Endothelial cell of umbilical vein (primary cell): Measurements from ENCODE around the gene CEP350. TPM values are rescaled to one million over a fixed set of nuclear protein-coding genes. Genes with fewer than 3 reads are reported as not detected.

Source experiments
- BruUV-seq: library from RNA; stranded (reverse); fragments of 400-500 nt; replicated peaks from 2 replicates; lab custom pipeline; 2021; lab: Mats Ljungman, UMichigan
- CTCF ChIA-PET: fragments of 300-600, 350-600 bp; sonication (Branson Sonifier 250); formaldehyde crosslinking; loops from one replicate; lab custom pipeline; 2021; ENCODE audit warnings: antibody characterized with exemption, inconsistent platforms; lab: Charles Lee
- POLR2A ChIA-PET: fragments of 300-600, 350-600 bp; sonication (Branson Sonifier 250); formaldehyde crosslinking; loops from one replicate; lab custom pipeline; 2021; ENCODE audit warnings: antibody characterized with exemption, inconsistent platforms; lab: Charles Lee
- DNase-seq: peaks from one replicate; pipeline ENCODE4 v3.0.0-alpha.2; 2011; ENCODE audit warnings: low read depth, low spot score
- FAIRE-seq: peaks from 2 replicates; lab custom pipeline; 2011; peaks lifted over from hg19 to GRCh38; lab: Jason Lieb, UNC
- H2AFZ ChIP-seq: 2 replicates; pipeline ENCODE4 v1.6.0; 2012; ENCODE audit warnings: low read depth, low read length, control low read depth, inconsistent platforms
- H3K27ac ChIP-seq: 2 replicates; pipeline ENCODE4 v1.5.1; 2011; ENCODE audit warnings: low read depth, mild to moderate bottlenecking, control low read depth, low read length, moderate library complexity; ENCODE audit not compliant: insufficient read depth
- H3K27me3 ChIP-seq, 2 experiments: 2 replicates each; pipeline versions ENCODE4 v1.6.0 to v1.6.1; 2011; ENCODE audit warnings: low read length in 2 of 2, mixed read lengths in 1 of 2; ENCODE audit not compliant: control insufficient read depth in 2 of 2, insufficient read depth in 2 of 2
- H3K36me3 ChIP-seq, 2 experiments: 2 replicates in 1 of 2; 3 replicates in 1 of 2; pipeline ENCODE4 v1.5.1; 2011; ENCODE audit warnings: low read length in 2 of 2, mild to moderate bottlenecking in 1 of 2, moderate library complexity in 1 of 2; ENCODE audit not compliant: control insufficient read depth in 2 of 2, insufficient read depth in 2 of 2; ENCODE audit errors: extremely low read depth in 1 of 2
- H3K4me1 ChIP-seq: 3 replicates; pipeline ENCODE4 v1.5.1; 2011; ENCODE audit warnings: mild to moderate bottlenecking, low read length; ENCODE audit not compliant: control insufficient read depth, insufficient read depth; ENCODE audit errors: extremely low read depth
- H3K4me2 ChIP-seq: 2 replicates; pipeline ENCODE4 v1.6.1; 2011; ENCODE audit warnings: low read length, control low read depth, mixed read lengths; ENCODE audit not compliant: insufficient read depth
- H3K4me3 ChIP-seq, 3 experiments: fragments of 200-600 bp in 1 of 3; sonication (generic), shearing (Covaris generic) in 1 of 3; replicated peaks in 1 of 3; 2 replicates each; pipeline ENCODE4 v1.5.1; 2011 to 2016; ENCODE audit warnings: control low read depth in 3 of 3, low read length in 3 of 3, mild to moderate bottlenecking in 2 of 3, inconsistent platforms in 1 of 3, low read depth in 1 of 3, moderate library complexity in 1 of 3; ENCODE audit not compliant: insufficient read depth in 1 of 3
- H3K79me2 ChIP-seq: 2 replicates; pipeline ENCODE4 v1.6.0; 2012; ENCODE audit warnings: low read length, inconsistent platforms; ENCODE audit not compliant: control insufficient read depth, insufficient read depth
- H3K9ac ChIP-seq: replicated peaks from 2 replicates; pipeline ENCODE3; 2011; ENCODE audit warnings: low read length, control low read depth; ENCODE audit not compliant: insufficient read depth; ENCODE audit errors: extremely low read depth
- H3K9me1 ChIP-seq: replicated peaks from 3 replicates; pipeline ENCODE4 v1.6.0; 2011; ENCODE audit warnings: mild to moderate bottlenecking, low read length; ENCODE audit not compliant: control insufficient read depth, insufficient read depth; ENCODE audit errors: extremely low read depth
- H3K9me3 ChIP-seq: replicated peaks from 2 replicates; pipeline ENCODE4 v1.5.1; 2012; ENCODE audit warnings: low read length, inconsistent platforms; ENCODE audit not compliant: control insufficient read depth, insufficient read depth
- H4K20me1 ChIP-seq: replicated peaks from 2 replicates; pipeline ENCODE3; 2011; ENCODE audit warnings: mild to moderate bottlenecking, low read length; ENCODE audit not compliant: control insufficient read depth, insufficient read depth; ENCODE audit errors: extremely low read depth
- EZH2 ChIP-seq: IDR thresholded peaks from 2 replicates; pipeline ENCODE4 v1.6.1; 2012; ENCODE audit warnings: borderline replicate concordance, low read depth, mild to moderate bottlenecking, moderate library complexity, low read length, inconsistent platforms; ENCODE audit not compliant: severe bottlenecking
- FOS ChIP-seq: IDR thresholded peaks from 2 replicates; pipeline ENCODE4 v1.6.1; 2011; ENCODE audit warnings: mild to moderate bottlenecking, low read length, moderate library complexity, borderline replicate concordance; ENCODE audit not compliant: insufficient read depth
- GATA2 ChIP-seq: IDR thresholded peaks from 2 replicates; pipeline ENCODE4 v1.7.0; 2011; ENCODE audit warnings: low read depth, mild to moderate bottlenecking, moderate library complexity, mixed read lengths, low read length; ENCODE audit not compliant: insufficient read length, insufficient read depth
- JUN ChIP-seq: IDR thresholded peaks from 2 replicates; pipeline ENCODE4 v1.6.1; 2011; ENCODE audit warnings: borderline replicate concordance, low read depth; ENCODE audit not compliant: insufficient read length, insufficient read depth
- MYC ChIP-seq: IDR thresholded peaks from one replicate; pipeline ENCODE4 v1.6.1; 2011; ENCODE audit warnings: mild to moderate bottlenecking, low read depth, low read length
- POLR2A ChIP-seq: IDR thresholded peaks from 2 replicates; pipeline ENCODE4 v1.6.1; 2012; ENCODE audit warnings: low read depth, mild to moderate bottlenecking, control low read depth, low read length
- POLR2AphosphoS5 ChIP-seq: IDR thresholded peaks from 2 replicates; pipeline ENCODE4 v1.6.1; 2012; ENCODE audit warnings: low read depth, mild to moderate bottlenecking, control low read depth, low read length, moderate library complexity; ENCODE audit not compliant: insufficient read depth
- dilution Hi-C: fragments of 300-500 bp; cut with MboI; formaldehyde crosslinking; loops from one replicate; pipeline ENCODE4 v1.15.0; 2019; ENCODE audit warnings: low sequenced_read_pairs; ENCODE audit not compliant: extremely low pct_ligation_motif_present
- intact Hi-C: fragments of 100-400 bp; cut with micrococcal nuclease; formaldehyde crosslinking; loops from one replicate; pipeline ENCODE4 v1.10.0; 2022
- polyA plus RNA-seq, 4 experiments: library from polyadenylated mRNA; depleted of rRNA in 3 of 4; stranded (reverse) in 3 of 4; unstranded in 1 of 4; fragments of >200 nt; gene quantifications; 2 replicates each; pipeline versions ENCODE4 v1.2.1 to v1.2.3, GENCODE V29; 2011 to 2012; ENCODE audit warnings: missing spikeins in 1 of 4
- total RNA-seq: library from RNA; stranded (reverse); gene quantifications from 2 replicates; pipeline ENCODE4 v1.2.3, GENCODE V29; 2021
- TF ChIP-seq, protein P1 (sequence below), 2 donors: IDR thresholded peaks; 1 replicate in 1 of 2; 2 replicates in 1 of 2; pipeline ENCODE4 v1.5.1; 2011; ENCODE audit warnings: low read length in 2 of 2, mild to moderate bottlenecking in 2 of 2, moderate library complexity in 2 of 2, control low read depth in 1 of 2, inconsistent platforms in 1 of 2, low read depth in 1 of 2; ENCODE audit not compliant: insufficient read depth in 1 of 2; ENCODE audit errors: extremely low read depth in 1 of 2
- TF ChIP-seq, protein P2 (sequence below): IDR thresholded peaks from 2 replicates; pipeline ENCODE4 v1.6.1; 2011; ENCODE audit not compliant: insufficient read depth, insufficient read length

Gene CEP350
- total and polyA plus RNA-seq, 2 donors (not counting 3 experiments of a cell fraction or from before 2014, with no cell fraction given), result 4.8 to 30.1 TPM

DNA sequence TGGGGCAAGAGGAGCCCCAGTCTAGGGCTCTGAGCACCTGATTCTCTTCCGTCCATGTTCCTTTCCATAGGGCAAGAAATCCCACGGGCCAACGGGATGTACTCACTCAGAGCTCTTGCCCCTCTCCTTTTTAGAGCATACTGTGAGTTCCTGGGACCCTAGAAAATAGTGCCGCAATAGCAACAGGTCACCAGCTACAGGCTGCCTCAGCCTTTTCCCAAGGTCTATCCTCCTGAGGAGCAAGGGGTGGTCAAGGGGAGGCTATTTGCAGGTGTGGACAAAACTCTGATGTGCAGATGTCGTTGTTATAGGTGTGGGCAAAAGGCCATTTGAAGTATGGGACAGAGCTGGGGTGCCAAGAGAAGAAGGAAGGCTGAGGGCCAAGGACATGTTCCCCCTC is 198.4 kb downstream of the CEP350 start:
- Histone ChIP-seq H3K9me3 (no peaks in the 10 kb centered on the region), H3K9ac (no peak overlapping the region), H4K20me1 (no peaks in the 10 kb centered on the region), H3K4me1 (peaks cover 60% of the 10 kb centered on the region), H3K27me3 (no peaks in the 10 kb centered on the region), H3K4me3 (no peak overlapping the region), H3K4me2 (no peak overlapping the region), H3K79me2 (peaks cover 30% of the 10 kb centered on the region), H3K9me1 (no peaks in the 10 kb centered on the region), H3K27ac (peak overlapping the region; percentile 76), H2AFZ (no peak overlapping the region), H3K36me3 (no peaks in the 10 kb centered on the region)
- intact Hi-C loops (loop anchor here (5.0 kb wide), 2 partner anchors 126 to 479 kb away; partner anchors contain the start of gene XPR1), dilution Hi-C loops (no loop called here)
- TF ChIP-seq JUN (no peak), POLR2AphosphoS5 (no peak), EZH2 (no peak), FOS (no peak), POLR2A (no peak), GATA2 (no peak), MYC (no peak)
- TF ChIP-seq, protein P1, sequence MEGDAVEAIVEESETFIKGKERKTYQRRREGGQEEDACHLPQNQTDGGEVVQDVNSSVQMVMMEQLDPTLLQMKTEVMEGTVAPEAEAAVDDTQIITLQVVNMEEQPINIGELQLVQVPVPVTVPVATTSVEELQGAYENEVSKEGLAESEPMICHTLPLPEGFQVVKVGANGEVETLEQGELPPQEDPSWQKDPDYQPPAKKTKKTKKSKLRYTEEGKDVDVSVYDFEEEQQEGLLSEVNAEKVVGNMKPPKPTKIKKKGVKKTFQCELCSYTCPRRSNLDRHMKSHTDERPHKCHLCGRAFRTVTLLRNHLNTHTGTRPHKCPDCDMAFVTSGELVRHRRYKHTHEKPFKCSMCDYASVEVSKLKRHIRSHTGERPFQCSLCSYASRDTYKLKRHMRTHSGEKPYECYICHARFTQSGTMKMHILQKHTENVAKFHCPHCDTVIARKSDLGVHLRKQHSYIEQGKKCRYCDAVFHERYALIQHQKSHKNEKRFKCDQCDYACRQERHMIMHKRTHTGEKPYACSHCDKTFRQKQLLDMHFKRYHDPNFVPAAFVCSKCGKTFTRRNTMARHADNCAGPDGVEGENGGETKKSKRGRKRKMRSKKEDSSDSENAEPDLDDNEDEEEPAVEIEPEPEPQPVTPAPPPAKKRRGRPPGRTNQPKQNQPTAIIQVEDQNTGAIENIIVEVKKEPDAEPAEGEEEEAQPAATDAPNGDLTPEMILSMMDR (IDR thresholded peaks at IDR 0.05; ENCODE audit: extremely low read depth in 1 of 2, insufficient read depth in 1 of 2, low read depth in 1 of 2, low read length in 2 of 2), result no peak
- TF ChIP-seq, protein P2, sequence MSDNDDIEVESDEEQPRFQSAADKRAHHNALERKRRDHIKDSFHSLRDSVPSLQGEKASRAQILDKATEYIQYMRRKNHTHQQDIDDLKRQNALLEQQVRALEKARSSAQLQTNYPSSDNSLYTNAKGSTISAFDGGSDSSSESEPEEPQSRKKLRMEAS, result no peak
- DNase-seq (no peak), FAIRE-seq (no peak)
- ChIA-PET POLR2A (no interaction called here), CTCF (no interaction called here)
- BruUV-seq, result no TSS peak
